ENCODE data around the gene PROS1.

The PROS1 gene

GRCh38 chr3:93936549-93936948, 37.1 kb downstream of the PROS1 start:
- TF ChIP-seq CTCF (IDR thresholded peaks at IDR 0.05; ENCODE audit: borderline replicate concordance, extremely low read depth, low read length, poor library complexity, severe bottlenecking) (no peak), EZH2 (IDR thresholded peaks at IDR 0.05; ENCODE audit: borderline replicate concordance, low read depth, low read length, severe bottlenecking) (no peak)
- Histone ChIP-seq H3K79me2 (ENCODE audit: insufficient read depth, low read length) (no peaks in the 10 kb centered on the region), H3K9ac (ENCODE audit: low read depth, low read length) (no peak overlapping the region), H2AFZ (ENCODE audit: low read depth, low read length) (no peak overlapping the region), H3K4me3 (ENCODE audit: low read depth in 1 of 2, low read length in 2 of 2) (no peak overlapping the region), H3K36me3 (ENCODE audit: insufficient read depth, low read length) (no peaks in the 10 kb centered on the region), H3K27me3 (ENCODE audit: insufficient read depth, low read length, poor library complexity) (no peaks in the 10 kb centered on the region), H3K9me3 (ENCODE audit: insufficient read depth, low read length, severe bottlenecking) (no peaks in the 10 kb centered on the region), H4K20me1 (ENCODE audit: insufficient read depth, low read length) (no peaks in the 10 kb centered on the region), H3K27ac (ENCODE audit: low read length) (no peak overlapping the region), H3K4me1 (ENCODE audit: insufficient read depth, low read length) (no peaks in the 10 kb centered on the region), H3K4me2 (ENCODE audit: insufficient read depth, low read length) (no peak overlapping the region)
- ATAC-seq (ENCODE audit: insufficient read depth, low read depth) (no peak), DNase-seq (no peak)

- Histone ChIP-seq H3K27me3 (ENCODE audit: insufficient read depth, low read length, poor library complexity) (no peaks in the 10 kb centered on the region), H3K4me3 (ENCODE audit: low read depth in 1 of 2, low read length in 2 of 2) (no peak overlapping the region), H3K4me2 (ENCODE audit: insufficient read depth, low read length) (no peak overlapping the region), H3K79me2 (ENCODE audit: insufficient read depth, low read length) (no peaks in the 10 kb centered on the region), H3K9me3 (ENCODE audit: insufficient read depth, low read length, severe bottlenecking) (no peaks in the 10 kb centered on the region), H3K36me3 (ENCODE audit: insufficient read depth, low read length) (no peaks in the 10 kb centered on the region), H3K9ac (ENCODE audit: low read depth, low read length) (no peak overlapping the region), H4K20me1 (ENCODE audit: insufficient read depth, low read length) (no peaks in the 10 kb centered on the region), H3K27ac (ENCODE audit: low read length) (no peak overlapping the region), H3K4me1 (ENCODE audit: insufficient read depth, low read length) (no peaks in the 10 kb centered on the region), H2AFZ (ENCODE audit: low read depth, low read length) (no peak overlapping the region)
- ATAC-seq (ENCODE audit: insufficient read depth, low read depth): no peak
- TF ChIP-seq CTCF (IDR thresholded peaks at IDR 0.05; ENCODE audit: borderline replicate concordance, extremely low read depth, low read length, poor library complexity, severe bottlenecking) (no peak), EZH2 (IDR thresholded peaks at IDR 0.05; ENCODE audit: borderline replicate concordance, low read depth, low read length, severe bottlenecking) (no peak)
- DNase-seq: no peak
These were observed 39.2 kb downstream of the PROS1 start for GRCh38 chr3:93934366-93935046.

GRCh38 chr3:93931597-93932229, 42.0 kb downstream of the PROS1 start:
- H3K79me2 ChIP-seq (ENCODE audit: insufficient read depth, low read length): no peaks in the 10 kb centered on the region
- no peaks in the 10 kb centered on the region for H3K36me3 ChIP-seq (ENCODE audit: insufficient read depth, low read length)
- no peaks in the 10 kb centered on the region for H3K27me3 ChIP-seq (ENCODE audit: insufficient read depth, low read length, poor library complexity)
- H4K20me1 ChIP-seq (ENCODE audit: insufficient read depth, low read length): no peaks in the 10 kb centered on the region
- ATAC-seq (ENCODE audit: insufficient read depth, low read depth) (no peak), DNase-seq (no peak)
- no peak for TF ChIP-seq CTCF (IDR thresholded peaks at IDR 0.05; ENCODE audit: borderline replicate concordance, extremely low read depth, low read length, poor library complexity, severe bottlenecking)
- no peak for TF ChIP-seq EZH2 (IDR thresholded peaks at IDR 0.05; ENCODE audit: borderline replicate concordance, low read depth, low read length, severe bottlenecking)
- no peak overlapping the region for H3K9ac ChIP-seq (ENCODE audit: low read depth, low read length)
- no peak overlapping the region for H3K4me2 ChIP-seq (ENCODE audit: insufficient read depth, low read length)
- no peaks in the 10 kb centered on the region for H3K9me3 ChIP-seq (ENCODE audit: insufficient read depth, low read length, severe bottlenecking)
- H3K4me1 ChIP-seq (ENCODE audit: insufficient read depth, low read length): no peaks in the 10 kb centered on the region
- no peak overlapping the region for H3K27ac ChIP-seq (ENCODE audit: low read length)
- no peak overlapping the region for H3K4me3 ChIP-seq (ENCODE audit: low read depth in 1 of 2, low read length in 2 of 2)
- H2AFZ ChIP-seq (ENCODE audit: low read depth, low read length): no peak overlapping the region

Measured in DND-41 (cell line).